PFSK-1 (cell line): ENCODE data around the gene SLC7A1.

Experiments
- FOXP2 ChIP-seq: optimal IDR thresholded peaks from 2 replicates; pipeline ENCODE3; 2011; ENCODE audit warnings: borderline replicate concordance, control low read depth, inconsistent platforms; ENCODE audit not compliant: insufficient read depth; ENCODE audit errors: extremely low read length, extremely low read depth
- POLR2AphosphoS5 ChIP-seq: IDR thresholded peaks from 2 replicates; pipeline ENCODE4 v1.6.1; 2012; ENCODE audit warnings: low read depth, mild to moderate bottlenecking, control low read depth, low read length, moderate library complexity
- SIN3A ChIP-seq: IDR thresholded peaks from 2 replicates; pipeline ENCODE4 v1.6.1; 2012; ENCODE audit warnings: mild to moderate bottlenecking, low read length, moderate library complexity, borderline replicate concordance; ENCODE audit not compliant: insufficient read depth
- TAF1 ChIP-seq: IDR thresholded peaks from 2 replicates; pipeline ENCODE4 v1.6.1; 2012; ENCODE audit warnings: low read length, control low read depth, borderline replicate concordance; ENCODE audit not compliant: insufficient read depth
- TF ChIP-seq, protein P1 (sequence below), 2 experiments: IDR thresholded peaks; 2 replicates each; pipeline versions ENCODE4 v1.6.1 to v1.8.0; 2011 to 2012; ENCODE audit warnings: low read depth in 2 of 2, low read length in 2 of 2, control low read depth in 1 of 2, inconsistent platforms in 1 of 2, mild to moderate bottlenecking in 1 of 2, moderate library complexity in 1 of 2; ENCODE audit not compliant: insufficient read depth in 1 of 2

Gene SLC7A1

DNA sequence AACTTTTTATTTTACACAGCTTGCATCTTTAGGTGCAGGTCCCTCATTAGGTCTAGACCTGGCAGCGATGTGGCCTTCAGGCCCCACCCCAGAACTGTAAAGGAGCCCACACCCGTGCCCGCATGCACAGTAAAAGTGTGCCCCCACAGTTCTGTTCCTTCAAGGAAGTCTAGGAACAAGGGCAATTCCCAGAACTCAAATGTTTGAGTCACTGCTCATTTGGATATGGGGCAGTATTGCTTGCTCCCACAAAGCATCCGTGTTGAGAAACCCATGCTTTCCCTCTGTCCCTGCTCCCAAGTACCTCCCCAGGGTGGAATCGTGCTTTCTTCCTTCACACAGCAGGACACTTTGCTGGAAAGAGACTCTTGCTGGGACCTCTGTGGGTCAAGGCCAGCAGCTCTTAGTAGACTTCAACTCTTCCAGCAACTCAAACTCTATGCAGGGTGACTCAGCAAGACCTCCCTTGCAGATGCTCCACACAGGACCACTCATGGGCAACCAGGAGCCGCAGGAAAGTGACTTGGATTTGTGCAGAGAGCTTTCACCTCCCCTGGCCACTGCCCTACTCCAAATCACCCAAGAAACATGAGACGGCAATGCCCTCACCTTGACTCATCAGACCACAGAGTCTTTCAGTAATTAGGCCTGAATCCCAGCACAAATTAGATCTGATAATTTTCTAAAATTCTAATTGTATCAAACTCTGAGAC, 12.3 kb downstream of the SLC7A1 start:
- TF ChIP-seq, protein P1, sequence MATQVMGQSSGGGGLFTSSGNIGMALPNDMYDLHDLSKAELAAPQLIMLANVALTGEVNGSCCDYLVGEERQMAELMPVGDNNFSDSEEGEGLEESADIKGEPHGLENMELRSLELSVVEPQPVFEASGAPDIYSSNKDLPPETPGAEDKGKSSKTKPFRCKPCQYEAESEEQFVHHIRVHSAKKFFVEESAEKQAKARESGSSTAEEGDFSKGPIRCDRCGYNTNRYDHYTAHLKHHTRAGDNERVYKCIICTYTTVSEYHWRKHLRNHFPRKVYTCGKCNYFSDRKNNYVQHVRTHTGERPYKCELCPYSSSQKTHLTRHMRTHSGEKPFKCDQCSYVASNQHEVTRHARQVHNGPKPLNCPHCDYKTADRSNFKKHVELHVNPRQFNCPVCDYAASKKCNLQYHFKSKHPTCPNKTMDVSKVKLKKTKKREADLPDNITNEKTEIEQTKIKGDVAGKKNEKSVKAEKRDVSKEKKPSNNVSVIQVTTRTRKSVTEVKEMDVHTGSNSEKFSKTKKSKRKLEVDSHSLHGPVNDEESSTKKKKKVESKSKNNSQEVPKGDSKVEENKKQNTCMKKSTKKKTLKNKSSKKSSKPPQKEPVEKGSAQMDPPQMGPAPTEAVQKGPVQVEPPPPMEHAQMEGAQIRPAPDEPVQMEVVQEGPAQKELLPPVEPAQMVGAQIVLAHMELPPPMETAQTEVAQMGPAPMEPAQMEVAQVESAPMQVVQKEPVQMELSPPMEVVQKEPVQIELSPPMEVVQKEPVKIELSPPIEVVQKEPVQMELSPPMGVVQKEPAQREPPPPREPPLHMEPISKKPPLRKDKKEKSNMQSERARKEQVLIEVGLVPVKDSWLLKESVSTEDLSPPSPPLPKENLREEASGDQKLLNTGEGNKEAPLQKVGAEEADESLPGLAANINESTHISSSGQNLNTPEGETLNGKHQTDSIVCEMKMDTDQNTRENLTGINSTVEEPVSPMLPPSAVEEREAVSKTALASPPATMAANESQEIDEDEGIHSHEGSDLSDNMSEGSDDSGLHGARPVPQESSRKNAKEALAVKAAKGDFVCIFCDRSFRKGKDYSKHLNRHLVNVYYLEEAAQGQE (IDR thresholded peaks at IDR 0.05; ENCODE audit: insufficient read depth in 1 of 2, low read depth in 2 of 2, low read length in 2 of 2): no peak
- TF ChIP-seq POLR2AphosphoS5 (no peak), FOXP2 (no peak), SIN3A (no peak), TAF1 (no peak)

DNA sequence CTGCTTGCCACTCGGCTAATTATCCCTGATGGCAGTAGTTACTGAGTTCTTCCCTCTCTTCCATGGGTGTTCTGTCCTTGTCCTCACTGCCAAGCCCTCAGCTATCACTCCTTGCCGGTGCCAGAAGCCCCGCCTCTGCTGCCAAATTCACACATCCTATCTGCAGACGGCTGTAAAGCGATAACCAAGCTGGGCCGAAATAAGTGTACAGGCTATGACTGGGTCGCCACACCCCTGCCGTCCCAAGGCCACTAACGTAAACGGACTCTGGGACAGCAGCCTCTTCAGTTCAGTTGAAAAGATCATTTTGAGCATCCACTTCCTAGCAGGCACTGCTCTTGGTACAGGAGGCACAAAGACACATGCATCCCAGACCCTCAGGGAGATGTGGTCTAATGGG, 13.3 kb downstream of the SLC7A1 start:
- TF ChIP-seq FOXP2: no peak
- no peak for TF ChIP-seq POLR2AphosphoS5
- TF ChIP-seq SIN3A: no peak
- TF ChIP-seq, protein P1 (IDR thresholded peaks at IDR 0.05; ENCODE audit: insufficient read depth in 1 of 2, low read depth in 2 of 2, low read length in 2 of 2): no peak
- TF ChIP-seq TAF1: no peak

GRCh38 chr13:29581666-29582065, 13.8 kb downstream of the SLC7A1 start:
- TF ChIP-seq TAF1: no peak
- TF ChIP-seq, protein P1 (IDR thresholded peaks at IDR 0.05; ENCODE audit: insufficient read depth in 1 of 2, low read depth in 2 of 2, low read length in 2 of 2): no peak
- no peak for TF ChIP-seq SIN3A
- no peak for TF ChIP-seq FOXP2
- TF ChIP-seq POLR2AphosphoS5: no peak

DNA sequence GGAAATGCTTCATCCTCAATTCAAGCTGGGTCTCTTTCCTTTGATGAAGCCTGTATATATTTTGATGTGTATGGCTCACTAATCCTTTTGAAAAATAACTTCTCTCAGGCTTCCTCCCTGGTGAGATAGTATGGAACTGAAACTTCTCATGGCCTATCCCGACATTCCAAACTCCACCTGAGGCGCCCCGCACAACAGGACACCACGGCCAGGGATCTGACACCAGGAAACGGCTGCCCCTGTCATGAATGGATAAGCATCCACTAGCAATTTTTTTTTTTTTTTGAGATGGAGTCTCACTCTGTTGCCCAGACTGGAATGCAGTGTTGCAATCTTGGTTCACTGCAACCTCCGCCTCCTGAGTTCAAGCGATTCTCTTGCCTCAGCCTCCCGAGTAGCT, 16.4 kb downstream of the SLC7A1 start:
- no peak for TF ChIP-seq TAF1
- TF ChIP-seq POLR2AphosphoS5: no peak
- no peak for TF ChIP-seq FOXP2
- TF ChIP-seq SIN3A: no peak
- TF ChIP-seq, protein P1 (IDR thresholded peaks at IDR 0.05; ENCODE audit: insufficient read depth in 1 of 2, low read depth in 2 of 2, low read length in 2 of 2): no peak
